K562 (cell line): Measurements from ENCODE around the gene DHX29. TPM values are rescaled to one million over a fixed set of nuclear protein-coding genes. Genes with fewer than 3 reads are reported as not detected.

Source experiments
- ATAC-seq: fragments of 200-7000 bp; cut with Tn5 transposase; 3 replicates; pipeline ENCODE4 v1.9.1; 2020; ENCODE audit warnings: moderate library complexity
- BruUV-seq: library from RNA; stranded (reverse); fragments of 400-500 nt; replicated peaks from 2 replicates; lab custom pipeline; 2021; lab: Mats Ljungman, UMichigan
- CTCF ChIA-PET: fragments of 300-600 bp; formaldehyde crosslinking; extraction: SDS; loops from one replicate; lab custom pipeline; 2021; ENCODE audit warnings: low intra/inter-chr PET ratio; lab: Yijun Ruan, JAX
- POLR2A ChIA-PET: fragments of 300-600, 350-650 bp; sonication (Branson Sonifier 250); formaldehyde crosslinking; extraction: SDS; loops from one replicate; lab custom pipeline; 2021; ENCODE audit warnings: antibody characterized with exemption, inconsistent platforms; lab: Yijun Ruan, JAX
- DNase-seq, 4 experiments: peaks; one replicate each; pipeline versions ENCODE4 v3.0.0 to v3.0.0-alpha.2; 2011 to 2018; ENCODE audit warnings: low spot score in 3 of 4, mixed read lengths in 3 of 4; ENCODE audit errors: extremely low read depth in 1 of 4
- FAIRE-seq: peaks from 2 replicates; lab custom pipeline; 2011; peaks lifted over from hg19 to GRCh38; lab: Jason Lieb, UNC
- H2AFZ ChIP-seq: 2 replicates; pipeline ENCODE4 v1.6.0; 2011; ENCODE audit warnings: low read depth, low read length, control low read depth, inconsistent platforms
- H3K27ac ChIP-seq: fragments of 200-600 bp; 3 replicates; pipeline ENCODE4 v1.8.0; 2011; ENCODE audit warnings: low read depth, mild to moderate bottlenecking, control low read depth, inconsistent platforms, low read length, moderate library complexity, mixed read lengths; ENCODE audit errors: extremely low read depth
- H3K27me3 ChIP-seq, 2 experiments: fragments of 300-600 bp in 1 of 2; 2 replicates in 1 of 2; 3 replicates in 1 of 2; pipeline versions ENCODE4 v1.6.0 to v1.8.0; 2011; ENCODE audit warnings: inconsistent platforms in 2 of 2, low read length in 2 of 2, mild to moderate bottlenecking in 1 of 2, mixed read lengths in 1 of 2, moderate library complexity in 1 of 2; ENCODE audit not compliant: control insufficient read depth in 2 of 2, insufficient read depth in 2 of 2
- H3K36me3 ChIP-seq: fragments of 300-600 bp; 3 replicates; pipeline ENCODE4 v1.8.0; 2011; ENCODE audit warnings: mild to moderate bottlenecking, low read length, inconsistent platforms; ENCODE audit not compliant: control insufficient read depth, insufficient read depth
- H3K4me1 ChIP-seq, 2 experiments: fragments of 200-600 bp in 1 of 2; replicated peaks in 1 of 2; 2 replicates in 1 of 2; 3 replicates in 1 of 2; pipeline versions ENCODE4 v1.5.1 to v1.8.0; 2011; ENCODE audit warnings: inconsistent platforms in 2 of 2, low read length in 2 of 2, mild to moderate bottlenecking in 1 of 2, mixed read lengths in 1 of 2, moderate library complexity in 1 of 2; ENCODE audit not compliant: control insufficient read depth in 2 of 2, insufficient read depth in 2 of 2
- H3K4me2 ChIP-seq: 2 replicates; pipeline ENCODE4 v1.6.1; 2011; ENCODE audit warnings: low read length, control low read depth, inconsistent platforms, mixed read lengths; ENCODE audit not compliant: insufficient read depth
- H3K4me3 ChIP-seq: fragments of 200-600 bp; sonication (generic), shearing (Covaris generic); 2 replicates; pipeline ENCODE4 v1.5.1; 2016; ENCODE audit warnings: control low read depth, inconsistent platforms
- H3K79me2 ChIP-seq: fragments of 200-600 bp; 3 replicates; pipeline ENCODE4 v1.8.0; 2011; ENCODE audit warnings: low read length, inconsistent platforms; ENCODE audit not compliant: control insufficient read depth, insufficient read depth
- H3K9ac ChIP-seq, 2 experiments: 2 replicates each; pipeline versions ENCODE4 v1.6.0 to v1.6.1; 2011; ENCODE audit warnings: low read depth in 2 of 2, low read length in 2 of 2, control low read depth in 1 of 2, inconsistent platforms in 1 of 2, mild to moderate bottlenecking in 1 of 2, mixed read lengths in 1 of 2; ENCODE audit not compliant: insufficient read depth in 1 of 2
- H3K9me1 ChIP-seq: one replicate; pipeline ENCODE4 v1.6.0; 2011; ENCODE audit warnings: inconsistent platforms, mild to moderate bottlenecking, low read length, moderate library complexity; ENCODE audit not compliant: control insufficient read depth, insufficient read depth
- H3K9me3 ChIP-seq: replicated peaks from 2 replicates; pipeline ENCODE4 v1.5.1; 2011; ENCODE audit warnings: low read depth, low read length, inconsistent platforms; ENCODE audit not compliant: control insufficient read depth, insufficient read depth
- H4K20me1 ChIP-seq: replicated peaks from 2 replicates; pipeline ENCODE4 v1.6.1; 2011; ENCODE audit warnings: low read length, inconsistent platforms, mixed read lengths; ENCODE audit not compliant: control insufficient read depth, insufficient read depth
- BRCA1 ChIP-seq, 2 experiments: fragments of 450-650 bp in 1 of 2; sonication (generic) in 1 of 2; formaldehyde crosslinking in 1 of 2; IDR thresholded peaks; 2 replicates each; pipeline versions ENCODE4 v1.5.0 to v1.6.1; 2017 to 2020; ENCODE audit warnings: mild to moderate bottlenecking in 1 of 2, missing genetic modification reagents in 1 of 2
- CHCHD3 ChIP-seq: fragments of 250-450 bp; sonication (Bioruptor Pico); IDR thresholded peaks from 2 replicates; pipeline ENCODE4 v2.1.2; 2022; ENCODE audit warnings: mild to moderate bottlenecking
- GATAD2B ChIP-seq: fragments of 450-650 bp; IDR thresholded peaks from 2 replicates; pipeline ENCODE4 v1.6.1; 2017; ENCODE audit warnings: mild to moderate bottlenecking, borderline replicate concordance
- HDAC6 ChIP-seq: IDR thresholded peaks from 2 replicates; pipeline ENCODE4 v1.6.1; 2012; ENCODE audit warnings: low read depth, mild to moderate bottlenecking, control low read depth, inconsistent platforms, low read length, moderate library complexity
- KLF6 ChIP-seq: fragments of 250-450 bp; sonication (Bioruptor Pico); IDR thresholded peaks from 2 replicates; pipeline ENCODE4 v1.4.0; 2020; ENCODE audit warnings: mild to moderate bottlenecking, moderate library complexity, borderline replicate concordance
- MCM5 ChIP-seq: fragments of 450-650 bp; IDR thresholded peaks from 2 replicates; pipeline ENCODE4 v1.6.1; 2016; ENCODE audit warnings: low read depth
- MECOM ChIP-seq: fragments of 250-450 bp; sonication (Bioruptor Pico); IDR thresholded peaks from 2 replicates; pipeline ENCODE4 v1.8.0; 2022; ENCODE audit warnings: inconsistent platforms
- TFAM ChIP-seq: fragments of 250-450 bp; sonication (Bioruptor Pico); conservative IDR thresholded peaks from 2 replicates; pipeline ENCODE4 v1.5.0; 2021; ENCODE audit warnings: mild to moderate bottlenecking, moderate library complexity
- ZNF253 ChIP-seq: fragments of 250-450 bp; sonication (Bioruptor Pico); conservative IDR thresholded peaks from 2 replicates; pipeline ENCODE4 v1.6.1; 2021; ENCODE audit warnings: mild to moderate bottlenecking
- ZNF431 ChIP-seq: sonication (generic); formaldehyde crosslinking; IDR thresholded peaks from 2 replicates; pipeline ENCODE4 v1.8.0; 2022; ENCODE audit warnings: mild to moderate bottlenecking, missing genetic modification reagents
- WGBS: fragments of 100-300 bp; shearing (Covaris generic); methylation state at CpG from one replicate; pipeline ENCODE4 v1.1.6; 2016; ENCODE audit warnings: low coverage, mixed read lengths; ENCODE audit not compliant: insufficient coverage; ENCODE audit errors: missing lambda C conversion rate; 5-methylcytosine and 5-hydroxymethylcytosine counted together
- in situ Hi-C: fragments of 300-500 bp; cut with MboI; formaldehyde crosslinking; loops from 4 replicates; pipeline ENCODE4 v1.15.0; 2018; ENCODE audit warnings: inconsistent platforms, mixed read lengths
- intact Hi-C: fragments of 100-400 bp; cut with micrococcal nuclease; formaldehyde crosslinking; loops from 2 replicates; pipeline ENCODE4 v1.14.2; 2022
- polyA plus RNA-seq, 8 experiments: library from polyadenylated mRNA; depleted of rRNA in 4 of 8; stranded (reverse) in 5 of 8; unstranded in 3 of 8; fragments of >200 nt; fragmentation: Nextera tagmentation in 2 of 8; fragmentation: Illumina TruSeq in 1 of 8; extraction: Ambion mirVana in 2 of 8; extraction: Trizol in 1 of 8; gene quantifications; 2 replicates each; pipeline versions ENCODE4 v1.2.1 to v1.2.3, GENCODE V29; 2011 to 2014; ENCODE audit warnings: inconsistent platforms in 1 of 8, missing spikeins in 1 of 8
- total RNA-seq, 7 experiments: library from RNA; depleted of rRNA in 6 of 7; stranded (reverse); fragments of >200 nt in 6 of 7; fragmentation: Illumina TruSeq in 2 of 7; extraction: Trizol in 2 of 7; gene quantifications; 2 replicates each; pipeline versions ENCODE4 v1.2.1 to v1.2.3, GENCODE V29; 2011 to 2021; ENCODE audit warnings: low replicate concordance in 1 of 7
- TF ChIP-seq, protein P1 (sequence below): fragments of 450-650 bp; conservative IDR thresholded peaks from 2 replicates; pipeline ENCODE4 v1.6.1; 2016; ENCODE audit warnings: missing genetic modification characterization, low read depth, mild to moderate bottlenecking, missing compliant biosample characterization, moderate library complexity
- TF ChIP-seq, protein P2 (sequence below): fragments of 450-650 bp; IDR thresholded peaks from 2 replicates; pipeline ENCODE4 v1.6.1; 2016
- TF ChIP-seq, protein P3 (sequence below): sonication (generic); formaldehyde crosslinking; IDR thresholded peaks from 2 replicates; pipeline ENCODE4 v1.9.0; 2022; ENCODE audit warnings: mild to moderate bottlenecking, missing genetic modification reagents

DHX29 gene
- total and polyA plus RNA-seq, 9 of the 15 experiments (the other 6 are each of a cell fraction or from before 2014, with no cell fraction given) = 7.5 to 42.1 (median 25.0) TPM

DNA sequence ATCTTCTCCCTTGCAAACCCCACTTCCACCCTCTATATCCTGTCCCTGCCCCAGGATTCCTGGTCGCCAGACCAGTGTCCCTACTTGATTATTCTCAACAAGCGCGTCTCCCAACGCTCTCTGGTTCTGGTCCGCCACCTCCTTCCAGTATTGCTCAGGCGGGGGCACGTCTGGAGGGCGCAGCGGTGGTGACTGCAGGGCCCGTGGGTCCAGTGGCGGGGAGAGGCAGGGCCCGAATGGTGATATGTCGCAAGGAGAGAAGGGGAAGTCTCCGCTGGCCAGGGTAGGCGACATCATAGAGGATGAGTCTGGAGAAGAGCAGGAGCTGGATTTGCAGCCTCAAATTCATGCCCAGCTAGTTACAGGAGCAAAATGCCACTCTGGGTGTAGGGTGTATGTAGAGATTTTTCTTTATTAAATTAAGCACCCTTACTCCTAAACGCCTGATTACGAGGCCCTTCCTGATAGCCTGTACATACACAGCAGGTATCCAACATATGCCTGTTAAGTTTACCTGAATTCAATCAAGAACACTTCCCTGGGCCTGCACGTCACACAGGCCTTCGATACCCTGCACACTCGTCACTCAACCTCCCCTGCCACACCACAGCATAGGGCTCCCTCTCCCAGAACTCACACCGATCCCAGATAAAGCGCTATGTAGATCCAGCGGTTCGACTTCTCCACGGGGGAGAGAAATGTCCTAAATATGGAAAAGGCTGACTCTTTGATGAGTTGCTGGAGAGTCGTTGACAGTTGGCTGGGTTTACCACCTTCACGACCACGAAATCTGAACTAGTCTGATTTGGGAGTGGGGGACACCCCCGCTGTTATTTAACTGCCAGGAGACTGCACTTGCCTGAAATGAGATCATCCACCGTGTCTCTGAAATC is 85.2 kb downstream of the DHX29 start:
- Histone ChIP-seq H3K4me3 (no peak overlapping the region), H3K4me1 (peaks cover 0 to 24% of the 10 kb centered on the region in 2 experiments; a peak in 2 of 5 replicates), H3K36me3 (no peaks in the 10 kb centered on the region)
- TF ChIP-seq TFAM (CRISPR knock-in tag) (no peak), CHCHD3 (CRISPR knock-in tag) (no peak), HDAC6 (no peak), ZNF253 (CRISPR knock-in tag) (no peak), MECOM (CRISPR knock-in tag) (no peak), GATAD2B (no peak), BRCA1 (IDR thresholded peaks at IDR 0.05) (no peak), BRCA1 (CRISPR knock-in tag; IDR thresholded peaks at IDR 0.05) (no peak), KLF6 (CRISPR knock-in tag) (no peak), ZNF431 (CRISPR knock-in tag) (no peak), MCM5 (no peak)
- TF ChIP-seq, protein P1, sequence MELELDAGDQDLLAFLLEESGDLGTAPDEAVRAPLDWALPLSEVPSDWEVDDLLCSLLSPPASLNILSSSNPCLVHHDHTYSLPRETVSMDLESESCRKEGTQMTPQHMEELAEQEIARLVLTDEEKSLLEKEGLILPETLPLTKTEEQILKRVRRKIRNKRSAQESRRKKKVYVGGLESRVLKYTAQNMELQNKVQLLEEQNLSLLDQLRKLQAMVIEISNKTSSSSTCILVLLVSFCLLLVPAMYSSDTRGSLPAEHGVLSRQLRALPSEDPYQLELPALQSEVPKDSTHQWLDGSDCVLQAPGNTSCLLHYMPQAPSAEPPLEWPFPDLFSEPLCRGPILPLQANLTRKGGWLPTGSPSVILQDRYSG = no peak
- TF ChIP-seq, protein P2, sequence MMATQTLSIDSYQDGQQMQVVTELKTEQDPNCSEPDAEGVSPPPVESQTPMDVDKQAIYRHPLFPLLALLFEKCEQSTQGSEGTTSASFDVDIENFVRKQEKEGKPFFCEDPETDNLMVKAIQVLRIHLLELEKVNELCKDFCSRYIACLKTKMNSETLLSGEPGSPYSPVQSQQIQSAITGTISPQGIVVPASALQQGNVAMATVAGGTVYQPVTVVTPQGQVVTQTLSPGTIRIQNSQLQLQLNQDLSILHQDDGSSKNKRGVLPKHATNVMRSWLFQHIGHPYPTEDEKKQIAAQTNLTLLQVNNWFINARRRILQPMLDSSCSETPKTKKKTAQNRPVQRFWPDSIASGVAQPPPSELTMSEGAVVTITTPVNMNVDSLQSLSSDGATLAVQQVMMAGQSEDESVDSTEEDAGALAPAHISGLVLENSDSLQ = no peak
- TF ChIP-seq, protein P3, sequence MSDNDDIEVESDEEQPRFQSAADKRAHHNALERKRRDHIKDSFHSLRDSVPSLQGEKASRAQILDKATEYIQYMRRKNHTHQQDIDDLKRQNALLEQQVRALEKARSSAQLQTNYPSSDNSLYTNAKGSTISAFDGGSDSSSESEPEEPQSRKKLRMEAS (CRISPR knock-in tag) = no peak
- TF ChIP-seq, all 486 proteins: peak for 0
- H3K9me3 ChIP-seq = no peaks in the 10 kb centered on the region
- H3K27ac ChIP-seq = no peak overlapping the region
- BruUV-seq = no TSS peak
- H4K20me1 ChIP-seq = no peaks in the 10 kb centered on the region
- intact Hi-C loops (no loop called here), in situ Hi-C loops (no loop called here)
- H2AFZ ChIP-seq = no peak overlapping the region
- no peaks in the 10 kb centered on the region for H3K79me2 ChIP-seq
- H3K9ac ChIP-seq = no peak overlapping the region
- 62% methylated on average over 25 of the region's 30 CpGs for WGBS
- POLR2A ChIA-PET = no interaction called here
- no peak overlapping the region for H3K4me2 ChIP-seq
- ATAC-seq (no peak), DNase-seq (no peak), FAIRE-seq (no peak)
- peaks cover 3% of the 10 kb centered on the region for H3K9me1 ChIP-seq
- CTCF ChIA-PET = no interaction called here
- H3K27me3 ChIP-seq = peaks cover 0 to 14% of the 10 kb centered on the region in 2 experiments; a peak in 2 of 5 replicates
